Measurements from ENCODE around the gene RMC1. TPM values are rescaled to one million over a fixed set of nuclear protein-coding genes. Genes with fewer than 3 reads are reported as not detected.
A peak's percentile ranks its signal among the peaks of the same experiment; 100 is the strongest.

RMC1 gene
- total and polyA plus RNA-seq, 2 of the 13 experiments (the other 11 are each of a cell fraction or from before 2014, with no cell fraction given): 9.4 to 19.5 TPM

GRCh38 chr18:23501626-23502025, 1.7 kb upstream of the RMC1 start:
- Histone ChIP-seq H3K36me3 (replicated peaks in 1 of 2; ENCODE audit: control insufficient read depth in 1 of 2, insufficient read depth in 2 of 2, low read length in 2 of 2) (peaks cover 0 to 3% of the 10 kb centered on the region in 2 experiments; a peak in 1 of 5 replicates), H3K27ac (ENCODE audit: extremely low read length, insufficient read depth, low read length) (no peak overlapping the region), H3K4me2 (ENCODE audit: low read depth, low read length) (no peak overlapping the region), H3K4me1 (ENCODE audit: insufficient read depth, low read length) (peaks cover 38% of the 10 kb centered on the region), H3K79me2 (ENCODE audit: insufficient read depth, low read length) (peaks cover 9% of the 10 kb centered on the region), H2AFZ (ENCODE audit: low read length) (no peak overlapping the region), H3K9ac (ENCODE audit: insufficient read depth, low read depth, low read length) (no peak overlapping the region), H3K9me3 (ENCODE audit: low read length) (no peaks in the 10 kb centered on the region), H3K4me3 (replicated peaks in 1 of 3; ENCODE audit: insufficient read depth in 1 of 3, low read depth in 2 of 3, low read length in 3 of 3) (no peak overlapping the region), H3K27me3 (ENCODE audit: control insufficient read depth in 1 of 2, insufficient read depth in 2 of 2, low read length in 2 of 2) (no peaks in the 10 kb centered on the region), H4K20me1 (ENCODE audit: insufficient read depth, low read length) (no peaks in the 10 kb centered on the region)
- DNase-seq (ENCODE audit: low spot score) (no peak), FAIRE-seq (no peak), ATAC-seq (no peak)
- in situ Hi-C loops (cut with HindIII; ENCODE audit: extremely low pct_ligation_motif_present, low pct_unique_long_range_greater_than_20kb): no loop called here
- peak; percentile 49; the same call in 1 of the 2 replicates for TF ChIP-seq CEBPB (IDR thresholded peaks at IDR 0.05; ENCODE audit: borderline replicate concordance, low read depth, low read length)
- no peak for TF ChIP-seq NFIB (CRISPR knock-in tag; IDR thresholded peaks at IDR 0.05; ENCODE audit: borderline replicate concordance)
- ChIA-PET POLR2A (no interaction called here), CTCF (ENCODE audit: low intra/inter-chr PET ratio, low total read pairs) (interaction anchor here (0.6 kb wide), 1 partner anchor 15 kb away, joined by 3 read pairs; no protein-coding TSS in a partner anchor)
- BruUV-seq (replicated peaks): no TSS peak
- 61% methylated on average over 6 of the region's 6 CpGs for WGBS (ENCODE audit: low lambda C conversion rate)
- intact Hi-C loops (cut with micrococcal nuclease; ENCODE audit: unreplicated experiment): no loop called here

- ChIA-PET POLR2A (interaction anchor here (1.0 to 1.5 kb wide), 3 partner anchors 15 to 368 kb away, joined by 3 to 4 read pairs (median 3); no protein-coding TSS in a partner anchor), CTCF (ENCODE audit: low intra/inter-chr PET ratio, low total read pairs) (no interaction called here)
- no peak for TF ChIP-seq SPEN (CRISPR knock-in tag; IDR thresholded peaks at IDR 0.05; ENCODE audit: low read depth)
- TF ChIP-seq STAG1 (CRISPR knock-in tag; IDR thresholded peaks at IDR 0.05): no peak
- no peak for TF ChIP-seq SOX5 (CRISPR knock-in tag; IDR thresholded peaks at IDR 0.05; ENCODE audit: borderline replicate concordance)
- TF ChIP-seq, protein P1, sequence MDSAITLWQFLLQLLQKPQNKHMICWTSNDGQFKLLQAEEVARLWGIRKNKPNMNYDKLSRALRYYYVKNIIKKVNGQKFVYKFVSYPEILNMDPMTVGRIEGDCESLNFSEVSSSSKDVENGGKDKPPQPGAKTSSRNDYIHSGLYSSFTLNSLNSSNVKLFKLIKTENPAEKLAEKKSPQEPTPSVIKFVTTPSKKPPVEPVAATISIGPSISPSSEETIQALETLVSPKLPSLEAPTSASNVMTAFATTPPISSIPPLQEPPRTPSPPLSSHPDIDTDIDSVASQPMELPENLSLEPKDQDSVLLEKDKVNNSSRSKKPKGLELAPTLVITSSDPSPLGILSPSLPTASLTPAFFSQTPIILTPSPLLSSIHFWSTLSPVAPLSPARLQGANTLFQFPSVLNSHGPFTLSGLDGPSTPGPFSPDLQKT (CRISPR knock-in tag; IDR thresholded peaks at IDR 0.05; ENCODE audit: borderline replicate concordance): no peak
- TF ChIP-seq TBL1XR1 (IDR thresholded peaks at IDR 0.05; ENCODE audit: borderline replicate concordance, low read length, partially characterized antibody): no peak
- no peak for TF ChIP-seq ZNF550 (CRISPR knock-in tag; IDR thresholded peaks at IDR 0.05; ENCODE audit: borderline replicate concordance)
- no peak for TF ChIP-seq ZBTB20 (CRISPR knock-in tag; IDR thresholded peaks at IDR 0.05; ENCODE audit: borderline replicate concordance, low read depth)
- TF ChIP-seq, protein P2, sequence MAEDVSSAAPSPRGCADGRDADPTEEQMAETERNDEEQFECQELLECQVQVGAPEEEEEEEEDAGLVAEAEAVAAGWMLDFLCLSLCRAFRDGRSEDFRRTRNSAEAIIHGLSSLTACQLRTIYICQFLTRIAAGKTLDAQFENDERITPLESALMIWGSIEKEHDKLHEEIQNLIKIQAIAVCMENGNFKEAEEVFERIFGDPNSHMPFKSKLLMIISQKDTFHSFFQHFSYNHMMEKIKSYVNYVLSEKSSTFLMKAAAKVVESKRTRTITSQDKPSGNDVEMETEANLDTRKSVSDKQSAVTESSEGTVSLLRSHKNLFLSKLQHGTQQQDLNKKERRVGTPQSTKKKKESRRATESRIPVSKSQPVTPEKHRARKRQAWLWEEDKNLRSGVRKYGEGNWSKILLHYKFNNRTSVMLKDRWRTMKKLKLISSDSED (CRISPR knock-in tag; IDR thresholded peaks at IDR 0.05): no peak
- TF ChIP-seq ADNP (CRISPR knock-in tag; IDR thresholded peaks at IDR 0.05): no peak
- peaks cover 9% of the 10 kb centered on the region for H3K79me2 ChIP-seq (ENCODE audit: insufficient read depth, low read length)
- no peak overlapping the region for H2AFZ ChIP-seq (ENCODE audit: low read length)
- no peaks in the 10 kb centered on the region for H3K27me3 ChIP-seq (ENCODE audit: control insufficient read depth in 1 of 2, insufficient read depth in 2 of 2, low read length in 2 of 2)
- BruUV-seq (replicated peaks): TSS peak; percentile 93
- H3K4me2 ChIP-seq (ENCODE audit: low read depth, low read length): peak overlapping the region; percentile 87
- no peaks in the 10 kb centered on the region for H4K20me1 ChIP-seq (ENCODE audit: insufficient read depth, low read length)
- no peak for DNase-seq (ENCODE audit: low spot score)
- in situ Hi-C loops (cut with HindIII; ENCODE audit: extremely low pct_ligation_motif_present, low pct_unique_long_range_greater_than_20kb) (no loop called here), intact Hi-C loops (cut with micrococcal nuclease; ENCODE audit: unreplicated experiment) (no loop called here)
- H3K4me3 ChIP-seq (replicated peaks in 1 of 3; ENCODE audit: insufficient read depth in 1 of 3, low read depth in 2 of 3, low read length in 3 of 3): peak overlapping the region; percentile 63 to 87 (median 82)
- H3K9ac ChIP-seq (ENCODE audit: insufficient read depth, low read depth, low read length): peak overlapping the region; percentile 76
- H3K36me3 ChIP-seq (replicated peaks in 1 of 2; ENCODE audit: control insufficient read depth in 1 of 2, insufficient read depth in 2 of 2, low read length in 2 of 2): peaks cover 0 to 9% of the 10 kb centered on the region in 2 experiments; a peak in 2 of 5 replicates
- WGBS (ENCODE audit: low lambda C conversion rate): 2% methylated on average over 6 of the region's 6 CpGs
- H3K4me1 ChIP-seq (ENCODE audit: insufficient read depth, low read length): peaks cover 38% of the 10 kb centered on the region
- peak; percentile 19 for ATAC-seq
- H3K27ac ChIP-seq (ENCODE audit: extremely low read length, insufficient read depth, low read length): peak overlapping the region; percentile 74
- FAIRE-seq: no peak
- H3K9me3 ChIP-seq (ENCODE audit: low read length): no peaks in the 10 kb centered on the region
Observed at GRCh38 chr18:23502516-23503037, 734 bp upstream of the RMC1 start.

Measured in HepG2 (cell line).